A549 (cell line): ENCODE results near the gene H1-8. TPM values are rescaled to one million over a fixed set of nuclear protein-coding genes. Genes with fewer than 3 reads are reported as not detected.
A peak's percentile ranks its signal among the peaks of the same experiment; 100 is the strongest.

Experiments
- ATAC-seq, 2 experiments: fragments of 200-7000 bp in 1 of 2; fragments of >200 bp in 1 of 2; cut with Nextera tagmentation in 1 of 2; cut with Tn5 transposase in 1 of 2; 3 replicates each; pipeline versions ENCODE4 v1.8.0 to v1.9.1; 2018 to 2020; ENCODE audit warnings: mild to moderate bottlenecking in 1 of 2, moderate library complexity in 1 of 2
- CTCF ChIA-PET: fragments of 300-600 bp; sonication (Branson Sonifier 250); formaldehyde crosslinking; extraction: SDS; loops from one replicate; lab custom pipeline; 2021; ENCODE audit warnings: antibody characterized with exemption, inconsistent platforms; lab: Yijun Ruan, JAX
- POLR2A ChIA-PET: fragments of 350-600 bp; formaldehyde crosslinking; extraction: SDS; loops from one replicate; lab custom pipeline; 2021; ENCODE audit warnings: antibody characterized with exemption, inconsistent platforms; lab: Yijun Ruan, JAX
- DNase-seq, 2 experiments: peaks; one replicate each; pipeline versions ENCODE4 v3.0.0 to v3.0.0-alpha.2; 2011 to 2016; ENCODE audit warnings: low read depth in 1 of 2, low spot score in 1 of 2
- FAIRE-seq: peaks from 2 replicates; lab custom pipeline; 2011; peaks lifted over from hg19 to GRCh38; lab: Jason Lieb, UNC
- H3K27ac ChIP-seq, 2 experiments: fragments of >200 bp; sonication (Bioruptor Twin); formaldehyde crosslinking; 3 replicates each; pipeline ENCODE4 v1.5.1; 2016 to 2017
- H3K4me1 ChIP-seq: fragments of >200 bp; sonication (Bioruptor Twin); formaldehyde crosslinking; 3 replicates; pipeline ENCODE4 v1.6.1; 2016
- H3K4me2 ChIP-seq: fragments of >200 bp; sonication (Bioruptor Twin); formaldehyde crosslinking; 3 replicates; pipeline ENCODE4 v1.6.1; 2016
- H3K4me3 ChIP-seq: fragments of >200 bp; sonication (Bioruptor Twin); formaldehyde crosslinking; 3 replicates; pipeline ENCODE4 v1.5.1; 2016
- H3K9me3 ChIP-seq: fragments of >200 bp; sonication (Bioruptor Twin); formaldehyde crosslinking; 3 replicates; pipeline ENCODE4 v1.6.1; 2016
- ATOH8 ChIP-seq: fragments of 250-450 bp; sonication (Bioruptor Pico); IDR thresholded peaks from 2 replicates; pipeline ENCODE4 v1.5.0; 2020; ENCODE audit warnings: low read depth, mild to moderate bottlenecking, moderate library complexity
- BCL3 ChIP-seq: fragments of >200 bp; sonication (Bioruptor Twin); formaldehyde crosslinking; IDR thresholded peaks from 3 replicates; pipeline ENCODE4 v1.6.1; 2016
- BHLHE40 ChIP-seq: IDR thresholded peaks from 2 replicates; pipeline ENCODE4 v1.6.1; 2012; ENCODE audit warnings: low read depth, low read length, inconsistent platforms
- CBX2 ChIP-seq: fragments of 200-600 bp; sonication (generic); IDR thresholded peaks from 2 replicates; pipeline ENCODE4 v1.6.1; 2016; ENCODE audit warnings: low read depth, mild to moderate bottlenecking, borderline replicate concordance
- CHD2 ChIP-seq: fragments of 150-350 bp; IDR thresholded peaks from 2 replicates; pipeline ENCODE4 v1.6.1; 2014; ENCODE audit warnings: low read length; ENCODE audit not compliant: partially characterized antibody
- CTCF ChIP-seq: fragments of >200 bp; sonication (Bioruptor Twin); formaldehyde crosslinking; IDR thresholded peaks from 3 replicates; pipeline ENCODE4 v1.5.1; 2016
- EHMT2 ChIP-seq: fragments of 200-600 bp; sonication (generic); IDR thresholded peaks from 2 replicates; pipeline ENCODE4 v1.6.1; 2016; ENCODE audit warnings: antibody characterized with exemption, low read depth, mild to moderate bottlenecking, moderate library complexity
- ELK1 ChIP-seq: fragments of 150-350 bp; IDR thresholded peaks from 2 replicates; pipeline ENCODE4 v1.6.1; 2014; ENCODE audit warnings: low read depth, mild to moderate bottlenecking, low read length
- FOSB ChIP-seq: fragments of 250-450 bp; sonication (Bioruptor Pico); IDR thresholded peaks from 2 replicates; pipeline ENCODE4 v1.5.0; 2020; ENCODE audit warnings: mild to moderate bottlenecking, moderate library complexity
- FOSL2 ChIP-seq, 2 experiments: fragments of 450-650 bp in 1 of 2; fragments of >200 bp in 1 of 2; sonication (Bioruptor Twin) in 1 of 2; formaldehyde crosslinking; IDR thresholded peaks; 2 replicates each; pipeline versions ENCODE4 v1.5.0 to v1.6.1; 2016 to 2020; ENCODE audit warnings: mild to moderate bottlenecking in 1 of 2, moderate library complexity in 1 of 2
- FOXS1 ChIP-seq: fragments of 250-450 bp; sonication (Bioruptor Pico); IDR thresholded peaks from 2 replicates; pipeline ENCODE4 v1.5.0; 2020; ENCODE audit warnings: mild to moderate bottlenecking, moderate library complexity
- HOXA7 ChIP-seq: fragments of 250-450 bp; sonication (Bioruptor Pico); IDR thresholded peaks from 2 replicates; pipeline ENCODE4 v1.5.0; 2020; ENCODE audit warnings: mild to moderate bottlenecking, moderate library complexity
- HOXB13 ChIP-seq: fragments of 250-450 bp; sonication (Bioruptor Pico); IDR thresholded peaks from 2 replicates; pipeline ENCODE4 v1.5.0; 2020; ENCODE audit warnings: low read depth, mild to moderate bottlenecking, moderate library complexity
- HOXB5 ChIP-seq: fragments of 250-450 bp; sonication (Bioruptor Pico); IDR thresholded peaks from 2 replicates; pipeline ENCODE4 v1.5.0; 2020; ENCODE audit warnings: mild to moderate bottlenecking, moderate library complexity
- JUNB ChIP-seq: fragments of >200 bp; sonication (Bioruptor Twin); formaldehyde crosslinking; IDR thresholded peaks from 2 replicates; pipeline ENCODE4 v1.6.1; 2016
- KDM1A ChIP-seq: fragments of 200-600 bp; sonication (generic); IDR thresholded peaks from 2 replicates; pipeline ENCODE4 v1.6.1; 2016; ENCODE audit warnings: low read depth, mild to moderate bottlenecking
- MAFK ChIP-seq: fragments of 450-650 bp; IDR thresholded peaks from 2 replicates; pipeline ENCODE4 v1.6.1; 2014; ENCODE audit not compliant: partially characterized antibody
- POLR2AphosphoS2 ChIP-seq: conservative IDR thresholded peaks from 2 replicates; pipeline ENCODE4 v1.6.1; 2012; ENCODE audit warnings: low read length, improper control_type of control experiment, inconsistent platforms
- RARB ChIP-seq: fragments of 250-450 bp; sonication (Bioruptor Pico); IDR thresholded peaks from 2 replicates; pipeline ENCODE4 v1.8.0; 2021; ENCODE audit warnings: mild to moderate bottlenecking, moderate library complexity
- RCOR1 ChIP-seq: fragments of 150-350 bp; IDR thresholded peaks from 2 replicates; pipeline ENCODE4 v1.6.1; 2014; ENCODE audit warnings: antibody characterized with exemption, low read length, low read depth
- REST ChIP-seq: fragments of 200-600 bp; sonication (generic); IDR thresholded peaks from 2 replicates; pipeline ENCODE4 v1.6.1; 2016; ENCODE audit warnings: antibody characterized with exemption, mild to moderate bottlenecking, moderate library complexity
- RFX5 ChIP-seq: fragments of 450-650 bp; IDR thresholded peaks from 2 replicates; pipeline ENCODE4 v1.7.1; 2014; ENCODE audit warnings: antibody characterized with exemption, mild to moderate bottlenecking, moderate library complexity
- RNF2 ChIP-seq: fragments of 200-600 bp; sonication (generic); IDR thresholded peaks from 2 replicates; pipeline ENCODE4 v1.6.1; 2016; ENCODE audit warnings: low read depth, mild to moderate bottlenecking, antibody characterized with exemption, moderate library complexity, borderline replicate concordance
- TFCP2L1 ChIP-seq: fragments of 250-450 bp; sonication (Bioruptor Pico); IDR thresholded peaks from 2 replicates; pipeline ENCODE4 v1.5.0; 2021; ENCODE audit warnings: mild to moderate bottlenecking
- TP53 ChIP-seq: fragments of 250-450 bp; sonication (Bioruptor Pico); IDR thresholded peaks from 2 replicates; pipeline ENCODE4 v1.5.0; 2021; ENCODE audit warnings: mild to moderate bottlenecking, moderate library complexity
- ZC3H11A ChIP-seq: fragments of 450-650 bp; IDR thresholded peaks from 2 replicates; pipeline ENCODE4 v1.6.1; 2014; ENCODE audit warnings: antibody characterized with exemption, mild to moderate bottlenecking
- ZNF302 ChIP-seq: fragments of 250-450 bp; sonication (Bioruptor Pico); IDR thresholded peaks from 2 replicates; pipeline ENCODE4 v1.9.0; 2021; ENCODE audit warnings: inconsistent platforms, mild to moderate bottlenecking, moderate library complexity
- ZSCAN20 ChIP-seq: fragments of 250-450 bp; sonication (Bioruptor Pico); IDR thresholded peaks from 2 replicates; pipeline ENCODE4 v1.8.0; 2022; ENCODE audit warnings: mild to moderate bottlenecking, moderate library complexity
- WGBS: methylation state at CpG from one replicate; pipeline ENCODE4 v1.1.6; 2017; ENCODE audit errors: missing lambda C conversion rate; 5-methylcytosine and 5-hydroxymethylcytosine counted together
- polyA plus RNA-seq, 4 experiments: library from polyadenylated mRNA; depleted of rRNA in 3 of 4; stranded (reverse); fragments of >200 nt; fragmentation: RNase III in 1 of 4; extraction: RNeasy Plus Mini Kit Qiagen cat#74134 plus additional on column Dnase treatment in 1 of 4; gene quantifications; 2 replicates in 3 of 4; 3 replicates in 1 of 4; pipeline ENCODE4 v1.2.3, GENCODE V29; 2011 to 2017

The H1-8 gene
- polyA plus RNA-seq, 2 of the 4 experiments (the other 2 are of a cell fraction): not detected

- H3K27ac ChIP-seq: peak overlapping the region in 1 of 2 experiments; percentile 26; a peak in 1 of 6 replicates
- no peak for FAIRE-seq
- H3K4me1 ChIP-seq: peaks cover 10% of the 10 kb centered on the region; the same call in 1 of the 3 replicates
- no peak overlapping the region for H3K4me3 ChIP-seq
- H3K4me2 ChIP-seq: no peak overlapping the region
- 90% methylated on average over 5 of the region's 11 CpGs for WGBS
- ATAC-seq: no peak
- CTCF ChIA-PET: no interaction called here
- POLR2A ChIA-PET: no interaction called here
- DNase-seq: no peak
- no peak for TF ChIP-seq ZC3H11A
- TF ChIP-seq REST: no peak
- TF ChIP-seq MAFK: no peak
- no peak for TF ChIP-seq FOSL2 (IDR thresholded peaks at IDR 0.05)
- TF ChIP-seq FOSL2 (CRISPR knock-in tag; IDR thresholded peaks at IDR 0.05): no peak
- TF ChIP-seq FOSB (CRISPR knock-in tag): no peak
- TF ChIP-seq RFX5: no peak
- no peak for TF ChIP-seq TP53 (CRISPR knock-in tag)
- no peak for TF ChIP-seq RNF2
- no peak for TF ChIP-seq ZSCAN20
- TF ChIP-seq FOXS1 (CRISPR knock-in tag): no peak
- TF ChIP-seq ELK1: no peak
- TF ChIP-seq HOXB13 (CRISPR knock-in tag): no peak
- TF ChIP-seq RCOR1: no peak
- TF ChIP-seq EHMT2: no peak
- no peak for TF ChIP-seq HOXA7
- TF ChIP-seq KDM1A: no peak
- no peak for TF ChIP-seq TFCP2L1 (CRISPR knock-in tag)
- no peak for TF ChIP-seq JUNB
- no peak for TF ChIP-seq ZNF302 (CRISPR knock-in tag)
- H3K9me3 ChIP-seq: no peaks in the 10 kb centered on the region
Measured at GRCh38 chr3:129527262-129527661, 15.7 kb upstream of the H1-8 start.

- no peak for DNase-seq
- TF ChIP-seq CBX2: no peak
- no peak for TF ChIP-seq CTCF
- no peak for TF ChIP-seq BHLHE40
- TF ChIP-seq ATOH8 (CRISPR knock-in tag): no peak
- no peak for TF ChIP-seq ZNF302 (CRISPR knock-in tag)
- TF ChIP-seq POLR2AphosphoS2: no peak
- TF ChIP-seq RNF2: no peak
- TF ChIP-seq BCL3: no peak
- no peak for TF ChIP-seq RCOR1
- no peak for TF ChIP-seq CHD2
- no peak for TF ChIP-seq HOXB5
- TF ChIP-seq RARB: no peak
- TF ChIP-seq ZC3H11A: no peak
- TF ChIP-seq, all 56 proteins: peak for 0
- ChIA-PET CTCF (interaction anchor here (1.5 kb wide), 1 partner anchor 8 kb away, joined by 4 read pairs; no protein-coding TSS in a partner anchor), POLR2A (no interaction called here)
- H3K4me3 ChIP-seq: no peak within 1 kb of the TSS
- peak within 1 kb of the TSS in 1 of 2 experiments; percentile 30; a peak in 1 of 6 replicates for H3K27ac ChIP-seq
- no peaks in the 10 kb centered on the region for H3K9me3 ChIP-seq
- FAIRE-seq (no peak), ATAC-seq (no peak)
- no peak within 1 kb of the TSS for H3K4me2 ChIP-seq
- H3K4me1 ChIP-seq: peaks cover 10% of the 10 kb centered on the region; the same call in 1 of the 3 replicates
- 94% methylated on average over 18 of the region's 18 CpGs for WGBS
Measured at GRCh38 chr3:129528589-129529100, 14.3 kb upstream of the H1-8 start, which contains the start of gene RHO. Gene RHO (plus strand): TSS chr3:129528639. CDS start chr3:129528734, 95 bp downstream.
